HG03159 (cell line): ENCODE results near the gene CD8A.

ENCODE experiments used
- ATAC-seq: cut with Tn5 transposase; IDR thresholded peaks from one replicate; pipeline ENCODE4 v1.9.1; 2021; ENCODE audit warnings: mild to moderate bottlenecking, moderate library complexity; ENCODE audit not compliant: unreplicated experiment

The CD8A gene

DNA sequence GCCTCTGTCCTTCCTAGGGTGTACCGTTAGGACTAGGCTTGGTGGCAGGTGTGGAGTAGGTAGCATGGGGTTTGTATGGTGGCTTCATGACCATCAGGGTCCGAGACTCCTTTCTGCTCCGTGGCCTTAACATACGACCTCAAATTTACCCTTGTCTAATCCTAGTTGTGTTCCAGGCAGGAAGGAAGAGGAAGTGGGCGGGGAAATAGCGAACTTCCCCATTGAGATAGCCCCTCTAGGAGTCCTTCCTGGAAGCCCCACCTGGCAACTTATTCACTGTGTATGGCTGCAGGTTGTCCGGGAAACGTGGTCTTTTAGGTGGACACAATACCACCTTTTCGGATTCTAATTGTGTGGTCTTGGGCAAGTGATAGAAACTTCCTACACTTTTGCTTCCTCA is 9.3 kb downstream of the CD8A start:
- no peak for ATAC-seq

DNA sequence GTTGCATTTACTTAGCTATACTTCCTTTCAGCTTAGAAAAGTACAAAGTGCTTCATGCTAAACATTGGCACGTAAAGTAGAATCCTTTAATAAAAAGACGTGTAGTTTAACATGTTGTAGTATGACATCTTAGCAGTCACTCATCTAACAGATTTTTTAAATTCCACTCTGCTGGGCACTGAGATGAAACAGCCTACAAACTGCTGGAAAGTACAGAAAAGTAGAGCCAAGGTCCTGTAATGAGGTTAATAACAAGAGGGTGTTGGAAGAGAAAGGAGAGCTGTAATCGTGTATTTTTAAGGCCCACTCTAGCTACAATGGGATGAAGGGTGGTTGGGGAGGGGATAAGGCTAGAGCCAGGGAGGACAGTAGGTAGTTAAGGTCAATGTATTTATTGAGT is 10.7 kb downstream of the CD8A start:
- no peak for ATAC-seq

DNA sequence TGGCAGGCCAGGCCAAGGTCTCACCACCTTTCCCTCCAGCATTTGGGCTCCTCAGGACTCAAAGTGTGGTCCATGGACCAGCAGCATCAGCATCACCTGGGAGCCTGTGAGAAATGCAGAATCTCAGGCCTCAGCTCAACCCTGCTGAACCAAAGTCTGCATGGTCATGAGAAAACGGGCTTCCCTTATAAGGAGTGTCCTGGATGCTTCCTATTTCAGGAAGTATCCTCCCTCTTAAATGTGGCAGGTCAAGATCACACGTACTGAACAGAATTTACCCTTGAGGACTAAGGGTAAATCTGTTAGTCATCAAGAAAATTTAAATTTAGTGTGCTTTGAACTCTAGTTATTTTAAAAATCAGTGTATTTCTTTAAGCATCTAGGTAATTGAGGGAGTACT is 11.8 kb downstream of the CD8A start:
- no peak for ATAC-seq

DNA sequence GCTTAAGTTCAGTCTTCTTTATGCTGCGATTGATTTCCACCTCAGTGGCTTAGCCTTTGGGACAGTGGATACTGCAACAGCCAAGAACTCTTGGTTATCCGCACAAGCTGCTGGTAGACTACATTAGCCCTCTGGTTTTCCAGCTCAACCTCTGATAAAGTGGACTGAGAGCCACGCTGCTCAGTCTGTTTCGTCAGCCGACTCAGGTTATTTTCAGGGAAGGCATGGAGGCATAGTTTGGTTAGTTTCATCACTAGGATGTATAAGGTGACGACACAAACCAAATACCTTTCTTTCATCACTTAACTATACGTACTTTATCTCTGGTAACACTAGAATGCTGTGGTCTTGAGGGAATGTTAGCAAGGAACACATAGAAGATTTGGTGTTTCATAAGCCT is 14.2 kb downstream of the CD8A start:
- no peak for ATAC-seq

DNA sequence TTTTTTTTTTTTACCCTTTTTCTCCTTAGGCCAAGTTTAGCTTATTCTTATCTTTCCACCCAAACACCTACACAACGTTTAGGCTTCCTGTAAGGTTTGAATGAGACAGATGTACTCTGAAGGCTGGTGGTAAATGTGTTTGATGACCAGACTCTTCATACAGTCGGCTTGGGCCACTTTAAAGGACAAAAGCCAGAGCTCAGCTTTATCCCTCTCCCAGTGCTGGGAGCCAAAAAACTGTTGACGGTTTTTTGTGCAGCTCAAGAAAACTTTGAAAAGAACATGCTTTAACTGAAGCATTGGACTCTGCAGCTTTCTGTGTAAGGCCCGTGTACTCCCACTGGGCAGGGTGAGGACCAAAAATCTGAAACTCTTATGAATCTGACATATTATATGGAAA is 15.4 kb downstream of the CD8A start:
- no peak for ATAC-seq

DNA sequence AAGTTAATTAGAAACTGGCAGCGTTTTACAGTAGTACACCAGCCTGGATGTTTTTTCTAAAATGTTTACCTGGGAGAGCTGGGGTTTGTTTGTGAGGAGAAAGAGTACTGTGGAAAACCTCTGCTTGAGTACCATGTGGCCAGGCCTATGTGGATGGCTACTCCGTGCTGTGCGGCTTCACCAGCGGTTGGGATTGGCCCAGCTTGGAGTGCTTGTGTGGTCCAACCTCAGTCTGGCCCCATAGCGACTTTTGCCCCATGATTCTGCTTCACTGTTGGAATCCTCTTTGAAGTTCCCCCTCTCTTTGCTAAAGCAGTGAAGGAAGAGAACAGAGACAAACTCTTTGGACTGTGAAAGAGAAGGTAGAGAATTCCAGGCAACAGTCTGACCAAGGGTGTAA is 15.9 kb downstream of the CD8A start:
- no peak for ATAC-seq

DNA sequence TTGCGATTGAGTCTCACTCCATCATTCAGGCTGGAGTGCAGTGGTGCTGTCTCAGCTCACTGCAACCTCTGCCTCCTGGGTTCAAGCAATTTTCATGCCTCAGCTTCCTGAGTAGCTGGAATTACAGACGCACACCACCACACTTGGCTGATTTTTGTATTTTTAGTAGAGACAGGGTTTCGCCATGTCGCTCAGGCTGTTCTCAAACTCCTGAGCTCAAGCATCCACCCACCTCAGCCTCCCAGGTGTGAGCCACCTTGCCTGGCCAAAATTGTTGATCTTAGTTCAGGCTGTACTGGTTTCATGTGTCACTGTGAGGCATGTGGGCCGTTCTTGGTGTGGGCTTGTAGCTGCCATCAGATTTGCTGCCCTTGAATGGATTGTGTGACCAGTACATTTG is 18.1 kb downstream of the CD8A start:
- ATAC-seq = no peak

DNA sequence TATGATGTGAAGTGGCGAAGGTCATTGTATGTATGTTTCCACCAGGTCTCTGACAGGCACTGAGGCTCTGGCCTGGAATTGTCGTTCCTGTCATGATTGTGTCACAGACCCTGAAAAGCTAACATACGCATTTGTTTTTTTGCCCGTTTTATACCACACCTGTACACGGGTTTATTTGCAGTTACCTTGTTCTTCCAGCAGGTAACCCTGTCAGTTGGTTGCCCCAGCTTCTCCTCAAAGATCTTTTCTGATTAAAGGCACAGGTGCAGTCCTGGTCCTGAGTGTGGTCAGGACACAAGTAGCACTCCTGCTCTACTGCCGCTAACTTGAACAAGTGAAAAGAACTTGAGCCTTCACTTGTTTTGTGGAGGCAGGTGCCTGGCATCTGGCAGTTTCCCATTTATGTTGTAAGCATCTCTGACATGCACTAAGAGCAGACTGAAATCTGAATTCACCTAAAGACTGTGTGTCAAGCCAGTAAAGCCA is 19.9 kb downstream of the CD8A start:
- no peak for ATAC-seq

DNA sequence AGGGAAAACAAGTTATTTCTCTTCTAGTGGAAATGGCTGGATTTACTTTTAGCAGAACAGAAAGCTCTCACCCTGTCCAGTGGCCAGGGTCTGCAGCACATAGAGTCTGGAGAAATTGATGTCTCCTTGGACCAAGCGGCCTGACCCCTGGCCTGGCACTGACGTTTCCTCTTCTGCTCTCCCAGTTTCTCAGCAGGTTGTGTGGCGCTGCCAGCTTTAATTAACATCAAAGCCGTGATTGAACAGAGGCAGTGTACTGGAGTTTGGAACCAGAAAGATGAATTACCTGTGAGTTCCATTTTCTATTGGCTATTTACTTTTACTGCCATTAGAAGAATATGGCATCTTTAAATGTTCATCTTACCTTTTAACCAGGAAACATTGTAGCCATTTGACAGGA is 20.9 kb downstream of the CD8A start:
- ATAC-seq = no peak

DNA sequence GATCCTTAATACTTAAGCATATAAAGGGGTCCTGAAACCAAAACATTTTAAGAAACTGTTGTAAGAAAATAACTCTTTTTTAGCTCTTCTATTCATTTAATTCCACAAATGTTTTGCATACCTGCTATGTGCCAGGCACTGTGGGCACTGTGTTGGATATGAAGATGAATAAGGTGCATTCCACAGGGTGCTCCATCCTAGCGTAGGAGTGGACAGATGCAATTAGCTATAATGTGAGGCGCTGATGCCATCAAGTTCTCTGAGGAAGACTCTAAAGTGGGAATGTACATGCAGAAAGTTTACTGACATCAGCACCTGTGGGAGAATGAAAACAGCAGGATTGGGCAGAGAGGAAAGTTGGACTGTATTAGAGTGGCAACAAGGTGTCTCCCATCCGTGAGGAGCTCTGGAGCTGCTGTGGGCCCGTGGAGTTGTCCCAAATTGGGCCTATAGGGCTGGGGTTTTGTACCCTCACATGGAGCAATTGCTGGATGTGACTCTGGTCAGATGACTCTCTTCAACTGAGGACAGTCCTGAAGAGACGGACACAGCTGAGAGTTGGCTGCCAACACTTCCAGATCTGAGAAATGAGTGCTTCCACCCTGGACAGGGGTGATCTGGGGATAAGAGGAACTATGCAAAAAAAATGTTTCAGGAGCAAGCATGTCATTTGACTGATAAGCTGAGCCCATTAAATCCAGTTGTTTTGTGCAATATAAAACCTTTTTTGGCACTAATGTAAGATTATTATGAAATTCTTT is 22.3 kb downstream of the CD8A start:
- no peak for ATAC-seq

DNA sequence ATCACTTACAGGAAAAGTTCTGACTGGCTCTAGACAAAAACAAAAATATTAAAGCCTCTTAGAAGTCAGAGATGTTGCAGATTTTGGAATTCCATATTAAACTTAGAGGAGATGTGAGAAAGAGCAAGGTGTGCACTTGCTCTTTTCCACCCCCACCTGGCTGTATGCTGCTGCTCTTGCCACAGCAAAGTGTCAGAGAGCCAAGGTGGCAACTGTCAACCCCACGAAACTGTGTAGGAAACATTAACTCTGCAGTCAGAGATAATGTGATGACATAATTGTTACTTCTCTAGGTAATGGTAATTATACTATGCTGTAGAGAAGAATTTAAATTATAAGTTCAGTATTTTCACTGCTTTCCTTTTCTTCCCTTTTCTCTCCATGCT is 25.4 kb downstream of the CD8A start:
- ATAC-seq = no peak

DNA sequence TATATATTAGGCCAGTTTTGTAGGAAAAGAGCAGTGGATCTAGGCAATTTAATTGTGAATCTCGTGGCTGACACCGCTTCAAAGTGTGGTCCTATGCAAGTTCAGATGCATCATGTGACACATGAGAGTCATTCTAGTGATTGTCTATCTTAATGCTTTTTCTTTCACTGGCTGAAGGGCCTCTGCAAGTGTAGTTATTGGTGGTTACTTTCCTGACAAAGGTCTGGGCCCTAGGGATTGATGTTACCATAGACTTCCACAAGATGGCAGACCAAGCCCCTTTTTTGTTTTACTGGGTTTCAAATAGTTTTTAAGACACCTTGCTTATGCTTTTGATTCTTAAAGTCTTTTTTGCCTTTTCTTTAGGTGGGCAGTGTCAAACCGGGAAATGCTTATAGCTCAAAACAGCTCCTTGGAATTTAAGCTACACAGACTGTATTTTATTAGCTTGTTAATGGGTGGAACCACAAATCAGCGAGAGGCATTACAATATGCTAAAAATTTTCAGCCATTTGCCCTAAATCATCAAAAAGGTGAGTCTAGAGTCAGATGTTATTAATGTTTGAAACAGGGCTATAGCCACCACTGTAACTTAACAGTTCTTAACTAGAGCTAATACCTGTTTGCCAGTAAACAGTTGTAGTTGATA is 25.9 kb downstream of the CD8A start:
- no peak for ATAC-seq

DNA sequence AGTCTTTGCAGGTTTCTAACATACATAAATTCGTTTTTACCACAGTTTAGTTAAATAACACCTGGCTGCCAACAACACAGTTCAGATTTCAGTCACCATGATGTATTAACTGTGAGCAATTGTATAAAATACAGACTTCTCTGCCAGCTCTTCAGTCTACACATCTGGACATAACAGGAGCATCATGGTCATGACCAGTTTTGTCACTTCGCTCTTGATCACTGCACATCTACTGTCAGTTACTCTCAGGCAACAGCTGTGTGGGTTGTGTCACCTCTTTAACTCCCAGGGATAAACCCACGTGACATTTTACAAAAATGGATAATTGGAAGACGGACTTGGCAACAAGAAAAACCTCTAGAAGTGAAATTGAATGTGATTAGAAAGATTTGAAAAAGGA is 30.3 kb downstream of the CD8A start:
- ATAC-seq = no peak

DNA sequence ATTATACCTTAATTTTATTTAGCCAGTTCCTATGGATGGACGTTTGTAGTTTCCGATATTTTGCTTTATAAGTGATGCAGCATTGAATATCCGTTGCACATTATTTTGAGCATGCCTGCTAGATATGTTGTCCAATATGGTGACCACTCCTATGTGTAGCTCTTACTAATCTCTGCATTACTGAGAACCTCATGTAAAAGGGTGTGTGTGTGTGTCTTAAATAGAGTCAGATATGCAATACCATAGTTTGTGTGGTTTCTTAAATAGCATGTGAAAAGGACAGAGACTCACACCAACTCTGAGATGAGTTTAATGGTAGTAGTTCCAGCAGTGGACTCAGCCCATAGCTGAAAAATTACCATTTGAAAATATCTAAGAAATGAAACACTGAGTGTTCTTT is 32.3 kb downstream of the CD8A start:
- ATAC-seq = no peak

DNA sequence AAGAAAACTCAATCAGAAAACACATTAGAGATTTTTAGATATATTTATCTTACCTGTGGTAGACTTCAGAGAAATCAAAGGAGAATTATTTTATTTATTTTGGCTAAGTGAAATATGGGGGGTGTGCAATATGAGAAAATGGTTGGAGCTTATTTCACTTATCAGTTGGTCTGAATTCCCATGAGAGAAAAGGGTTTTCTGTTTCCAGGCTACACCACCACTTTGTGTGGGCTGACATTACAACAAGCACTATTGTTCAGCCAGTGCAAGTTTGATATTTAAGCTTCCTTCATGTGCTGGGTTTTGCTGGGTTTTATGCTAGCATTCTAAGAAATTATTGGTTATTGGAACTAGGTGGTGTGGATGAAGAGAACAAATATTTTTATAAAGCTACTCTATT is 37.1 kb downstream of the CD8A start:
- no peak for ATAC-seq

DNA sequence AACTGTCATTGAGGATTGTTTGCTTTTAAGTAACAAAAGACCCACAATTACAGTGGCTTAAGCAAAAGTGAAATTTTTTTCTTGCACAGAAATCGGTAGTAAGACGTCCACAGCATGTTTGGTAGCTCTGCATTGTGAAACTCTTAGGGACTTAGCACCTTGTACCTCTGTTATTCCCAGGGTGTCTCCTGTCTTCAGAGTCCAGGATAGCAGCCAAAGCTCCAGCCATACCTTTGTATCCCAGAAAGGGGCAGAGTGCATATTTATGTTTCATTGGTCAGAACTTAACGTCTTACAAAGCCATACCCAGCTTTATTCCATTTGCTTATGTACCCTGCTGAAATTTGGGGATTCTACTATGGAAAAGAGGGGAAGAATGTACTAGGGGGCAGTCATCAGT is 37.8 kb downstream of the CD8A start:
- no peak for ATAC-seq

DNA sequence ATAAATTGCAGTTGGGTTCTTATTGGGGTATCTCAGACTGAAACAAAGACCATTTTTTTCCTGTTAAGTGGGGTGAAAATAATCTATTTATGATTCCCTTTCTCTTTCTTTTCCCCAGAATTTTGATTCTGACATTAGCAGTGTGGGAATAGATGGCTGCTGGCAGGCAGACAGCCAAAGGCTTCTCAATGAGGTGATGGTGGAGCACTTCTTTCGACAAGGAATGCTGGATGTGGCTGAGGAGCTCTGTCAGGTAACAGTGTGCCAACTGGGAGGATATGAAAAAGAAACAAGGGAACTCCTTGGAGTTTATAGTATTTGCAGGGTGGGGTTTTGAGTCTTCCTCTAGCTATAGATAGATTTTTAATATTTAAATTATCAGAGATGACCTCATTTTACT is 38.9 kb downstream of the CD8A start:
- ATAC-seq = no peak

DNA sequence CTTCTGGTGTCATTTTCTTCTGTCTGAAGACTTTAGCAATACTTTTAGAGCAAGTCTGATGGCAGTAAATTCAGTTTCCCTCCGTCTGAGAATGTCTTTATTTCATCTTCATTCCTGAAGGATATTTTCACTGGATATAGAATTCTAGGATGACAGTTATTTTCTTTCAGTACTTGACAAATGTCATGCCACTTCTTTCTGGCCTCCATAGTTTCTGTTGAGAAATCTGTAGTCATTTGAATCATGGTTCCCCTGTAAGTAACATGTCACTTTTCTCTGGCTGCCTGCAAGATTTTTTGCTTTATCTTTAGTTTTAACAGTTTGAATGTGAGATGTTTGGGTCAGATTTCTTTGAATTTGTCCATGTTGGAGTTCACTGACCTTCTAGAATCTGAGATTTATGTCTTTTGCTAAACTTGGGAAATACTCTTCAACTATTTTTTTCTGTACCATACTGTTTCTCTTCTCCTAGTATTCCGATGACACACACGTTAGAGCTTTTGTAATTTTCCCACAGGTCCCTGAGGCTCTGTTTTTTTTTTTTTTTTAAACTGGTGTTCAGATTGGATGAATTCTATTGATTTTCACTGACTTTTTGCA is 40.4 kb downstream of the CD8A start:
- no peak for ATAC-seq

DNA sequence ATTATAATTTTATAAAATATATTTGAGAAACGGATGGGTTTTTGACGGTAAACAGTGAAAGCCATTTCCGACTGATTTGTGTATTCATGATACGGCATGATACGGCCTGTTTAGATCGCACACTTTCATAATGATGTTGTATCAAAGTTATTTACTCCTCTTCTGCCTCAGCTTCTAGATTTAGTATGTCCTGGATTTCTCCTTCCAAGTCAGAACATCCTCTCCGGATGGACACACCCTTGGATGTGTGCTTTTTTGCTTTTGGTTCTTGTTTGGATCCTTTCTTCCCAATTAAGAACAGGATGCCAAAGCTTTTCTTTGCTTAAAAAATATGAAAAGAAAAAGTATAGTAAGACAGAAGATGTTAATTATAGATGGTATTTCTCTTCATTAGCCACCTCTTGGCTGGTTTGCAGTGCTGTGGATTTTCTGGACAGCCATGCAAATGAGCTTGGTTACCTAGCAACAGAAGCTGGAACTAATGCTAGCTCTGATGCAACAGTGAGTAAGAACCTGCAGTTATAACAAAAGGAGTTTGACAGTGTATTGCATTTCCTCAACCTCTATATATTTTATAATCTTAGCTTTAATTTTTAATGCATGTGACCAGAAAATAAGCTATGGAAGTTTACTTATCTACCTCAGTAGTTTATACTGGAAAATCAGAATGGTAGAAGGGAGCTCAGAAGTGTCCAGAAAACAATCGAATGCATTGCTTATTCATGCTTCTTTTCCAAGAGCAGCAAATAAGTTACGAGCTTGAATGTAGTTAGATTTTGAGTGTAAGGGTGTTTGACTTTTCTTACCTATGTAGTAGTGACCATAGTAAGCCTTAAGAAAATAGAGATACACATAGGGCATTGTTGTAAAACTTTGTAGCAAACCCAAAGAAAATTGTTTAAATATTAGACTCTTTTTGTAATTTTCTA is 42.7 kb downstream of the CD8A start:
- peak; percentile 61 for ATAC-seq

DNA sequence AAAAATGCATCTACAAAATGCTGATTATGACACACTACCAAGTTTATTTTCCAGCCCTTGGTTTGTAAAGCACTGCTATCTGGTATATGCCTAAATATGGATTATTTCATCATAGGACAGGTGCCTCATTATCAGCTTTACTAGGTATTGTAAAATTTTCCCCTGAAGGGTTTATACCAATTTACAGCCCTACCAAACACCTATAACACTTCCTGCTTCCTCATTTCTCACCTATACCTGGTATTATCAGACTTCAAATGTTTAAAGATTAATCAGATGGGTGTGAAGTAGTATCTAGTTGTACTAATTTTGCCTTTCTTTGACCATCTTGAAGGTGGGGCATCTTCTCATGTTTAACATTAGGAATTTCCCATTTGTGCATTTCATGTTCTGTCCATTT is 43.8 kb downstream of the CD8A start:
- no peak for ATAC-seq

DNA sequence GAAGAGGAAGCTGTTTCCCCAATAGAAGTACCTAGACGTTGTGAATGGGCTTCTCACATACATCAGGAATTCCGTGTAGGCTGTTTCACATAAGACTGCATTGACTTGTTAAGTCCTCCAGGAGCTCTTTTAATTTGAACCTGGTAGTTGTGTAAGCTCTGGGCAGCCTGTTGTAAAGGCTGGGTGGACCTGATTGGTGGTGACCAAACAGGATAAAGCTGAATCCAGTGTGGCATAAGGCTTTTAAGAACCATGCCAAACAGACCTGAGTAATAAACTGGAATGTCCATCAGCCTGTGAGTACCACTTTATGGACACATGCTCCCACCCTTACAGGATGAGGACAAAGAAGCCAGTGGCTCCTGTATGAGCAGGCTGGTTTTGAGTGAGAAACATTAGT is 46.6 kb downstream of the CD8A start:
- no peak for ATAC-seq
